Stimulated activated CD4-positive, alpha-beta T cell treated with anti-CD3 and anti-CD28 coated beads, Interleukin-12 subunit alpha, Interleukin-12 subunit beta, amount 100 ng/mL, for 48 hours (primary cell): ENCODE measurements around the gene CSN3.

Source experiments
- DNase-seq, 3 donors: peaks; one replicate each; pipeline ENCODE4 v3.0.0-alpha.2; 2020; ENCODE audit warnings: low read depth in 2 of 3, low spot score in 1 of 3

The CSN3 gene

GRCh38 chr4:70291341-70291740, 48.9 kb downstream of the CSN3 start:
- no peak for DNase-seq

- DNase-seq: no peak
These were observed 55.2 kb downstream of the CSN3 start for GRCh38 chr4:70297576-70297975.

- DNase-seq: no peak
These were observed 55.7 kb downstream of the CSN3 start for GRCh38 chr4:70298051-70298450.

- no peak for DNase-seq
These were observed 57.2 kb downstream of the CSN3 start for GRCh38 chr4:70299643-70300042.

GRCh38 chr4:70300215-70300614, 57.8 kb downstream of the CSN3 start:
- no peak for DNase-seq
